ENCODE measurements around the gene SPTAN1. TPM values are rescaled to one million over a fixed set of nuclear protein-coding genes. Genes with fewer than 3 reads are reported as not detected.
"Not testable (repeated sequence)": the region's sequence is repeated elsewhere in the genome, so short reads cannot be mapped to it uniquely, and the experiment has no call there.

The SPTAN1 gene
- total RNA-seq, 4 donors from 2014 or later = 234 to 464 (median 328) TPM

- no peak overlapping the region for H3K4me3 ChIP-seq
- WGBS, 2 donors (ENCODE audit: low coverage in 1 of 2) = 96% methylated on average over 17 of the region's 18 CpGs; no CpG with 5 or more reads in 1 of the 2 donors
- no peak for DNase-seq
- no peaks in the 10 kb centered on the region for H3K36me3 ChIP-seq
- H3K4me1 ChIP-seq = peaks cover 3 to 9% (median 7%) of the 10 kb centered on the region in 4 donors
- H3K9me3 ChIP-seq = no peaks in the 10 kb centered on the region
- no peaks in the 10 kb centered on the region for H3K27me3 ChIP-seq
- intact Hi-C loops (cut with DNase I; ENCODE audit: low total_unique reads) (loop anchor here (5.0 kb wide), 1 partner anchor 1158 kb away; no protein-coding TSS in a partner anchor), in situ Hi-C loops (cut with MboI; ENCODE audit: low pct_ligation_motif_present in 1 of 4, low pct_unique_long_range_greater_than_20kb in 1 of 4, low sequenced_read_pairs in 3 of 4) (no loop called here)
- H3K27ac ChIP-seq = no peak overlapping the region
- TF ChIP-seq POLR2A (IDR thresholded peaks at IDR 0.05) (no peak), POLR2AphosphoS5 (IDR thresholded peaks at IDR 0.05) (no peak), EP300 (IDR thresholded peaks at IDR 0.05; ENCODE audit: low read depth) (no peak)
- TF ChIP-seq, protein P1, sequence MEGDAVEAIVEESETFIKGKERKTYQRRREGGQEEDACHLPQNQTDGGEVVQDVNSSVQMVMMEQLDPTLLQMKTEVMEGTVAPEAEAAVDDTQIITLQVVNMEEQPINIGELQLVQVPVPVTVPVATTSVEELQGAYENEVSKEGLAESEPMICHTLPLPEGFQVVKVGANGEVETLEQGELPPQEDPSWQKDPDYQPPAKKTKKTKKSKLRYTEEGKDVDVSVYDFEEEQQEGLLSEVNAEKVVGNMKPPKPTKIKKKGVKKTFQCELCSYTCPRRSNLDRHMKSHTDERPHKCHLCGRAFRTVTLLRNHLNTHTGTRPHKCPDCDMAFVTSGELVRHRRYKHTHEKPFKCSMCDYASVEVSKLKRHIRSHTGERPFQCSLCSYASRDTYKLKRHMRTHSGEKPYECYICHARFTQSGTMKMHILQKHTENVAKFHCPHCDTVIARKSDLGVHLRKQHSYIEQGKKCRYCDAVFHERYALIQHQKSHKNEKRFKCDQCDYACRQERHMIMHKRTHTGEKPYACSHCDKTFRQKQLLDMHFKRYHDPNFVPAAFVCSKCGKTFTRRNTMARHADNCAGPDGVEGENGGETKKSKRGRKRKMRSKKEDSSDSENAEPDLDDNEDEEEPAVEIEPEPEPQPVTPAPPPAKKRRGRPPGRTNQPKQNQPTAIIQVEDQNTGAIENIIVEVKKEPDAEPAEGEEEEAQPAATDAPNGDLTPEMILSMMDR (IDR thresholded peaks at IDR 0.05) = no peak
These were observed 88.2 kb downstream of the SPTAN1 start for GRCh38 chr9:128640603-128641002.

GRCh38 chr9:128642675-128643245, 90.4 kb downstream of the SPTAN1 start:
- Histone ChIP-seq H3K27ac (no peak overlapping the region), H3K4me3 (no peak overlapping the region), H3K36me3 (no peaks in the 10 kb centered on the region), H3K27me3 (no peaks in the 10 kb centered on the region), H3K4me1 (no peaks in the 10 kb centered on the region), H3K9me3 (no peaks in the 10 kb centered on the region)
- no peak for DNase-seq
- 81 to 90% methylated on average over 12 of the region's 12 CpGs for WGBS, 2 donors (ENCODE audit: low coverage in 1 of 2)
- TF ChIP-seq EP300 (IDR thresholded peaks at IDR 0.05; ENCODE audit: low read depth) (no peak), POLR2A (IDR thresholded peaks at IDR 0.05) (no peak), POLR2AphosphoS5 (IDR thresholded peaks at IDR 0.05) (no peak)
- TF ChIP-seq, protein P1 (IDR thresholded peaks at IDR 0.05) = no peak
- intact Hi-C loops (cut with DNase I; ENCODE audit: low total_unique reads) = loop anchor here (5.0 kb wide), 1 partner anchor 1160 kb away; no protein-coding TSS in a partner anchor
- in situ Hi-C loops (cut with MboI; ENCODE audit: low pct_ligation_motif_present in 1 of 4, low pct_unique_long_range_greater_than_20kb in 1 of 4, low sequenced_read_pairs in 3 of 4) = no loop called here

- H3K27me3 ChIP-seq = no peaks in the 10 kb centered on the region
- H3K36me3 ChIP-seq = no peaks in the 10 kb centered on the region
- H3K4me3 ChIP-seq = no peak overlapping the region
- intact Hi-C loops (cut with DNase I; ENCODE audit: low total_unique reads) = loop anchor here (5.0 kb wide), 1 partner anchor 1161 kb away; no protein-coding TSS in a partner anchor
- WGBS, 2 donors (ENCODE audit: low coverage in 1 of 2) = 64 to 74% methylated on average over 5 to 12 of the region's 12 CpGs
- H3K27ac ChIP-seq = no peak overlapping the region
- in situ Hi-C loops (cut with MboI; ENCODE audit: low pct_ligation_motif_present in 1 of 4, low pct_unique_long_range_greater_than_20kb in 1 of 4, low sequenced_read_pairs in 3 of 4) = no loop called here
- H3K9me3 ChIP-seq = no peaks in the 10 kb centered on the region
- no peaks in the 10 kb centered on the region for H3K4me1 ChIP-seq
- TF ChIP-seq, protein P1 (IDR thresholded peaks at IDR 0.05) = no peak
- TF ChIP-seq EP300 (IDR thresholded peaks at IDR 0.05; ENCODE audit: low read depth) = no peak
- TF ChIP-seq POLR2AphosphoS5 (IDR thresholded peaks at IDR 0.05) = no peak
- no peak for TF ChIP-seq POLR2A (IDR thresholded peaks at IDR 0.05)
- DNase-seq = no peak
These were observed 91.3 kb downstream of the SPTAN1 start for GRCh38 chr9:128643519-128644300.

GRCh38 chr9:128648206-128648605, 95.8 kb downstream of the SPTAN1 start:
- H3K9me3 ChIP-seq; intact Hi-C loops (cut with DNase I; ENCODE audit: low total_unique reads); H3K4me3 ChIP-seq; H3K27me3 ChIP-seq; in situ Hi-C loops (cut with MboI; ENCODE audit: low pct_ligation_motif_present in 1 of 4, low pct_unique_long_range_greater_than_20kb in 1 of 4, low sequenced_read_pairs in 3 of 4); H3K4me1 ChIP-seq; H3K36me3 ChIP-seq; H3K27ac ChIP-seq: not testable (repeated sequence)
- DNase-seq = peak; percentile 60
- WGBS, 2 donors (ENCODE audit: low coverage in 1 of 2) = 78 to 100% methylated on average over 1 to 9 of the region's 9 CpGs
- TF ChIP-seq, protein P1 (IDR thresholded peaks at IDR 0.05) = peak in 4 of 5 experiments; percentile 10 to 26 (median 24)
